HG02763 (cell line): Measurements from ENCODE around the gene ALG6.

Experiments
- ATAC-seq: cut with Tn5 transposase; IDR thresholded peaks from one replicate; pipeline ENCODE4 v1.9.1; 2021; ENCODE audit warnings: mild to moderate bottlenecking, moderate library complexity; ENCODE audit not compliant: unreplicated experiment

Gene ALG6

DNA sequence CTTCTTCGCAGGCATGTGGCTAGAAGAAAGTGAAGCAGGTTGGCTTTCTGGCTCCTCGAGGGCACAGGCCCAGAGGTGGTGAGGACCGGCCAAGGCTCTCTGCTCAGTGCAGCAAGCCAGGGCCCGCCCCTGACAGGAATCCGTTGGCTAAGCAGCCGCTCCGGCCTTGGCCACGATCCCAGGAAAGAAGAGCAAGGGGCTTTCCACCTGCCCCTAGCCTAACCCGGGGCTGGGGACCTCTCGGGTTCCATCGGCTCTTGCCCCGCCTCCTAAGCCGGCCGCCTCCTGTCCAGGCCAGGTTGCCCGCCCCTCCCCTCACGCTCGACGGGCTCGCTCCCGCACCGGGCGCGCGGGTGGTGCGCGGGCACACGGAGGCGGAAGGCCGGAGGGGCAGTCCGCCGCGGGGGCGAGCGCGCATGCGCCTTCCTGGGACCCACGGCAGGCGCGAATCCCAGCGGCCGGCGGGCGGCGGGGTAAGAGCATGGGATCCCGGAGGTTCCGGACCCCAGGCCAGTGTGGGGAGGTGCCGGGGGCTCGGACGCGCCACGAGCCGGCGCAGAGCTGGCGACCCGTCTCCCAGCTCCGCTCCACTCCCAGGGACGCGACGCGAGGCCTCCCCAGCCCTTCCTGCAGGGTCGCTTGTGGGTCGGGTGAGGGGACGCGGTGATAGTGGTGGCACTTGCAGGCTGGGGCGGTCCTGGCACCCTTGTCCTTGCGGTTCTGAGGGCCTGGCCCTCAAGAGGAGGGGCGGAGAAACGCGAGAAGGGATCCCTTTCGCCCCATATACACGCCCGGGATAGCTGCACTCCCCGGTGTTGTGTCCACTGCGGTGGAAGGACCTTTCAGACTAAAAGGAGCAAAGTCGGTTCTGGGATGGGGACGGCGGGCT lies at the start of gene ALG6:
Gene ALG6 (plus strand): TSS at position 413 of the 889 bp plus-strand sequence. CDS start 3,351 bp downstream, outside the sequence.
- peak; percentile 94 for ATAC-seq

GRCh38 chr1:63317817-63318152 lies 49.6 kb upstream of the ALG6 start:
- ATAC-seq = no peak

GRCh38 chr1:63318201-63318979 lies 49.0 kb upstream of the ALG6 start:
- ATAC-seq = no peak

- ATAC-seq = no peak
These were observed 48.1 kb upstream of the ALG6 start for GRCh38 chr1:63319046-63320021.

DNA sequence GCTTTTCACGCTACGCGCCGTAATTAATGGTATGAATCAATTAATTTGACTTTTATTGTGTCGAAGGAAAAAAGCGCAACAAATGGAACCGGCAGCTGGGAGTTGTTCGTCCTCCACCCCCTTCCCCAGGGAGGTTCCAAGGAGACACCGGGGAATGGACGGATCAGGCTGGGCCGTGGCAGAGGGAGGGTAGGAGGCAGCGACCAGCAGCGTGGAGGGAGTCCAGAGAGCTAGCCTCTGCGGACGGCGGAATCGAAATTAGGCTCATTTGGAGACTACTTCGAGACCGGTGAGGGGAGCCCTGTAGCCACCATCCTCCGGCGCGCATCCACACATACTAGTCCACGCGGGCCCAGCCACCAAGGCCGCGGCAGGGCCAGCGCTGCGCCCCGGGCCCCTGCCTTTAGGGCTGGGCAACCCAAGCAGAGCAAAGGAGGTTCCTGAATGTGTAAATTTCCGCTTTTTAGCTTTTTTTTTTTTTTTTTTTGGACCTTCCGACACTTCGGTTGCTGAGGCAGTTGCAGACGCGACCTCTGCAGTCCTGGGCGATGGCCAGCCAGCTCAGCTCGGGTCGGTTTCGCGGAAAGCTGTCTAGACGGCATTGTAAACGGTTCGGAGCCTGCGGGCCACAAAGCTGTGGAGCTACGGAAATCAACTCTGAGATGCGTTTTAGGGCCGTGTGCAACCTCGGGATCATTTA lies 47.3 kb upstream of the ALG6 start:
- no peak for ATAC-seq

DNA sequence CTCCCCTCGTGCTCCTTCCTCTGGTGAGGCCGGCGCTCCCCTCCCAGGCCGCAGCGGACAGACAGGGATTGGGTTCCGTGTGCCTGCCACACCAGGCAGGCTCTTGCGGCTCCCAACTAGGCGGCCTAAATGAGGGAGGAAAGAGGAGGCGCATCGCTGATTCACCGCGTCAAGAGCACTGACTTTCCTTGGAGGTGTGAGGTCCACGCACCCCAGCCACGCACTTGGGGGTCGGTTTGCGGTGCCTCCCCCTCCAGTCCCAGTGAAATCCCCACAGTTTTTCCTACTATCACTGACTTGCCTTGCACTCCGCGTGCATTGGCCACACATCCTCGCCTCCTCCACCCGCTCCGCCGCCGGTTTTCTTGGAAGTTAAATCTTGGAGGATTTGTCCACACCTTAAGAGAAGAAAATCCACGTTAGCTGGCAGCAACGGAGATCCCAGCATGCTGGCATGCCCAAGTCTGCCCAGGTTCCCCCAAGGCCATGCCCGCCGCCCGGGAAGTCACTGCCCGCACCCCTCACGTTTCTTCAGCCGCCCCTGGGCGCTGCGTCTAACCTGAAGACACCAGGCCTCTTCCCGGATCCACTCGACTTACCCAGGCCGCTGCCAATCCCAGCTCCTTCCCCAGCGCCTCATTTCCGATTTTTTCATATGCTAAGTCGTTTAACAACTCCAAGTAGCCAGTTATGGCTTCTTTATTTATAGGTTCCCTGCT lies 46.2 kb upstream of the ALG6 start:
- ATAC-seq = no peak

- no peak for ATAC-seq
These were observed 45.7 kb upstream of the ALG6 start for GRCh38 chr1:63321785-63322113.

- ATAC-seq = peak; percentile 44
These were observed 45.1 kb upstream of the ALG6 start, which contains the start of gene FOXD3 for GRCh38 chr1:63322114-63322943. FOXD3 (plus strand) TSS chr1:63322567; CDS start chr1:63323059, 492 bp downstream.

- no peak for ATAC-seq
These were observed 44.2 kb upstream of the ALG6 start for GRCh38 chr1:63322944-63323864.

DNA sequence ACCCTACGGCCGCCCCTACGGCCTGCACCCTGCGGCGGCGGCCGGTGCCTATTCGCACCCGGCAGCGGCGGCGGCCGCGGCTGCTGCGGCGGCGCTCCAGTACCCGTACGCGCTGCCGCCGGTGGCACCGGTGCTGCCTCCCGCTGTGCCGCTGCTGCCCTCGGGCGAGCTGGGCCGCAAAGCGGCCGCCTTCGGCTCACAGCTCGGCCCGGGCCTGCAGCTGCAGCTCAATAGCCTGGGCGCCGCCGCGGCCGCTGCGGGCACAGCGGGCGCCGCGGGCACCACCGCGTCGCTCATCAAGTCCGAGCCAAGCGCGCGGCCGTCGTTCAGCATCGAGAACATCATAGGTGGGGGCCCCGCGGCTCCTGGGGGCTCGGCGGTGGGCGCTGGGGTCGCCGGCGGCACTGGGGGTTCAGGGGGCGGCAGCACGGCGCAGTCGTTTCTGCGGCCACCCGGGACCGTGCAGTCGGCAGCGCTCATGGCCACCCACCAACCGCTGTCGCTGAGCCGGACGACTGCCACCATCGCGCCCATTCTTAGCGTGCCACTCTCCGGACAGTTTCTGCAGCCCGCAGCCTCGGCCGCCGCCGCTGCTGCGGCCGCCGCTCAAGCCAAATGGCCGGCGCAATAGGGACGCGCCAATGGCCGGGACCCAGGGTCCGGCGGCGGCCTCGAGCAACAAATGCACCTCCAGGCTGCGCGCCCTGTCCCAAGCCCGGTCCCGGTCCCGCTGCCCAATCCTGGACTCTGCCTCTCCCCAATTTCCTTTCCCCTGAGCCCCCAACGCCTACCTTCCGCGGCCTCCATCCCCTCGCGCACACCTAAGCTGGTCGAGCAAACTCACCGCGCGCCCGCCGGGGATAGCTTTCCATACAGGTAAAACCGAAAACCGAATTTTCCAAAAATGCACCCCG lies 43.3 kb upstream of the ALG6 start:
- no peak for ATAC-seq

GRCh38 chr1:63324779-63325119 lies 42.7 kb upstream of the ALG6 start:
- ATAC-seq = no peak

DNA sequence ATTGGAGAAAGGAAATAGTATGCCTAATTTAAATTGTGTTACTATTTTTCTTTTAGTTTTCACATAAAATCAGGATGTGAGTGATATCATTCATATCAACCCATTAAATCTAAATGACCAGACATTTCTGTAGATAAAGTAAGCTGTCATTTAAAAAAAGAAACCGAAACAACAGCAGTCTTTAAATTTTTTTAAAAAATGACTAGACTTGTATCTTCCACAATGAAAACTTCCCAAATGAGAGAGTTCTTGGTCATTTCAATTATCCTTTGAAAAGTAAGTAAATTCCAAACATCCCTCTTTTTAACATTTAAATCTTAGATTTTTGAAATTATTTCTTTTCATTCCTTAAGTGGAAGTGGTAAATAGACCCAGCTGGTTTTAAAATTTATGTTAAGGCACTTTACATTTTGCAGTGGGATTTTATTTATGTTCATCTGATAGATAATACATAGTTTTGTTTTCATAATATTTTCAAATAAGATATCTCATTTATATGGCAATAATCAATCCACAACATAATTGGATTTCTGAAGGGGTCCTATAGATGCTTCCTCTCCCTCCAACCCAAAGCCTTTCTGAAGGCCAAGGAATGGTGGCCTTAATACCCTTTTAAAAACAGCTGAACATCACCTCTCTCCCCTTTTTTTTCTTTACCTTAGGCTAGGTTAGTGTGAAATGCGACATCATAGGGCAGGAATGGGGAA lies 42.0 kb upstream of the ALG6 start:
- ATAC-seq = no peak

DNA sequence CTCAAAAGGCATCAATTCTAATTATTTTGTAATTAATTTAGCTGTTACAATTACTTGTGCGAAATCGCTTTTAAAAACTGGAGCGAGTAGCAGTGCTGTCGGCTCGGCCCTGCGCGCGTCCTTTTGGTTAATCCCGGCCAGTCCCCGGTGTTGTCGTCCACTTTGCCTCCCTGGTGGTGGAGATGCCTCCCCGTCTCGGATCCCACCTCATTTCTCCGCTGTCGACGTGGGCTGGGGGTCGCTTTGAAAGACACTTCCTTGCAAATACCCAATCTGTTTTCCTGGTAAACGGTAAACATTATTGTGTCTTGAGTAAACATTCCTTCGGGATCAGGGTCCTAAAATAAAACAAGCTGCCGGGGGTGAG lies 41.3 kb upstream of the ALG6 start:
- no peak for ATAC-seq

DNA sequence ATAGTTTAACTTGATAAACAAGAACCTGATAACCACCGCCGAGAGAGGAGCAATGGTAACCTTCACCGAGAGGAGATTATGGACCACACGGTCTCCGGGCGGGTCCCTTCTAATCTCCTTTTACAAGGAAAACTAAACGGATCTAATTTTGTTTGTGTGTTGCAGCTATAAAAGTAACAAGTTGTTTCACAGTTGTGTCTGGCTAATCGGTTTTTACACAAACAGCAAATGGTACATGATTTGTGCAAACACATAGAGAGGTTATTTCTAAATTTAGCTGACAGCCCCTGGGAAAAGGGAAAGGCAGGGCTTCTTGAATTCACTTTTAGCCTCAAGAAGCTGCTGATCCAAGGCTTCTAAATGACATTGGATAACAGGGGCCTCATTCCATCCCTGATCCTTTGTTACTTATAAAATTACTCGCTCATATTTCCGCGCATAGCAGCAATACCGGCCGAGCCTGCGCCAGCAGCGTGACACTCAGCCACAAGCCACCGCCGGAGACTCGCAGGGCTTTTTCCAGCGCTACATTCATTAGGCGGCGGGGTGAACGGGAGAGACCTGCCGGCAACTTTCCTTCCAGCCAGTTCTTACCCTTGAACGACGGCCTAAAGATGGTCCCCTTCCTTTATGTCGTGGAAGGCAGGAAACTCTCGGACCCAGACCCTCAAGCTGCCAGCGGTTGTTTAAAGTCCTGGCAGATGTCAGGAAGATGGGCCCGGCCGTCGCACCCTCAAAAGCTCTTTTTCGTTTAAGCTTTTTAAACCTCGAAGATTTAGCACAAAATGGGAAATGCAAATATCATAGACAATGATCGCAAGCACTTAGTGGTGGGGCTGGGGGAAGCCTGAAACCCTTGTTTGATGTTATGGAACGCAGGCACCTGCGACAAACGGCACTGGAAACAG lies 40.7 kb upstream of the ALG6 start:
- ATAC-seq = no peak

DNA sequence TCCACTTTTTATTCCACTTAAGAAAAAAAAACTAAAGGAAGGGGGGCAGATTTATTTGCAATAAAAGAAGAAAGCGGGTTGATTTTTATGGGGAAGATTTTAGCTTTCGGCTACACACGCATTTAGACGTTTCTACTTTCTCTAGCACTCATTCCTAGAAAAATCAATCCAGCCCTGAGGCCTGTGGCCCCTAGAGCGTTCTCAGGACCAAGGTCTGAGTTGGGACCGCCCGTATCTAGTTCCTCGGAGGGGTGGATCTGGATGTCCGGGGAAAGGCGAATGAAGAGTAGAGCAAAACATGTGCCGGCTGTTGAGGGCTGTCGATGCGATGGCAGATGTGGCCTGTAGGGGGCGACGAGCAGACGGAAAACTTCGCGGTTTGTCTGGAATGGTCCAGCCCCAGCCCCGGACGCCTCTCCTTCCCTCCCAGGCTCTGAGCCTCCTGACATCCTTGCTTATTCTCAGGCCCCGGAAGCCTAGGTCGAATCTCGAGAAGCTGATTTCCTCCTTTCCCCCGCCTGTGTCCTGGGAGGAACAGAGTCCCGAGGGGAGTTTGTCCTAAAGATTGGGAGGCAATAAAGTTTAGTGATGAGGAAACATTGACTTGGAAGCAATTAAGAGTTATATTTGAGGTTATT lies 39.9 kb upstream of the ALG6 start:
- peak; percentile 48 for ATAC-seq
